GM19324 (cell line): ENCODE measurements around the gene MYO6.

Experiments used
- ATAC-seq: cut with Tn5 transposase; IDR thresholded peaks from one replicate; pipeline ENCODE4 v1.9.1; 2021; ENCODE audit warnings: mild to moderate bottlenecking, moderate library complexity; ENCODE audit not compliant: unreplicated experiment, low FRiP score

Gene MYO6

GRCh38 chr6:75936682-75937081, 187.6 kb downstream of the MYO6 start:
- ATAC-seq = no peak

GRCh38 chr6:75937846-75938245, 188.8 kb downstream of the MYO6 start:
- ATAC-seq = no peak

- no peak for ATAC-seq
Observed at GRCh38 chr6:75940564-75940963, 191.5 kb downstream of the MYO6 start.

- ATAC-seq = no peak
Observed at GRCh38 chr6:75941509-75941908, 192.5 kb downstream of the MYO6 start.

- no peak for ATAC-seq
Observed at GRCh38 chr6:75943381-75943780, 194.3 kb downstream of the MYO6 start.

- no peak for ATAC-seq
Observed at GRCh38 chr6:75946146-75946831, 197.2 kb downstream of the MYO6 start.

GRCh38 chr6:75947935-75948334, 198.9 kb downstream of the MYO6 start:
- no peak for ATAC-seq

- no peak for ATAC-seq
Observed at GRCh38 chr6:75952128-75952527, 203.1 kb downstream of the MYO6 start.

GRCh38 chr6:75963569-75963968, 214.5 kb downstream of the MYO6 start:
- no peak for ATAC-seq

- no peak for ATAC-seq
Observed at GRCh38 chr6:75968143-75968542, 219.1 kb downstream of the MYO6 start.
